ENCODE results near the gene RUNX3.

Gene RUNX3

DNA sequence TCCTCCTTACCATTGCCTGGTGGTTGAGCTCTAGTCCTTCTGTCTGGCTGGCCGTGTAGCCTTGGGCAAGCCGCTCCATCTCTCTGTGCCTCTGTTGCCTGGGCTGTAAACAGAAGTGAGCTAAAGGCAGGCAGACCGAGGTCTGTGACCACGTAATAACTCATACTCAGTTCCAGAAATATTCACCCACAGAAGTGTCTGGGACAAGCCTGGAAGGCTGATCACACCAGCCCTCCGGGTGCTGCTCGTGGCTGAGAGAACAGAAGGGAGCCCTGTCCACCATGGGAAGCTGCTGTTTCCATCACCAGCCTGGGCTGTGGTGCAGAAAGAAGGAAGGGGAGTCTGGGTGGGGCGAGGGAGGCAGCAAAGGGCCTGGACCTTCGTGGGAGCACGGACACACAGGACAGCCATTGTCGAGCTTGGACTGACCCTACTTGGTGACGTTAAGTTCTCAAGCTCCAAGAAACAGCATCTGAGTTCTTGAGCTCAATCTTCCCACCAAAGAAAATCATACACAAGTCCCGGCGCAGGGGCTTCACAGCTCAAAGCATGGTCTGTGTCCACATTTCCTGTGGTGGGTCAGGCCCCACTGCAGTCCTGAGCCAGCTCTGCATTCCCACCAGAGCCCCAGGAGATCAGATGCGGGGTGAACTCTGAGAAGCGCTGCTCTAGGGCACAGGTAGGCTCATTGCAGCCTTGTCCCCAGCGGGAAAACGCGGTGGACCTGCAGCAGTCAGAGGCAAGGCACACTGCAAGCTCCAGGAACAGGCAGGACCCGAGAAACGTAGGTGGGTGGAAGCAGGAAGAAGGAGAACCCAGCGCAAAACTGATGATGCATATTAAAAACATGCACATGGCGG lies 61.8 kb downstream of the RUNX3 start:
- H3K4me3 ChIP-seq (ENCODE audit: low read depth, low read length): no peak overlapping the region
- TF ChIP-seq CTCF (IDR thresholded peaks at IDR 0.05; ENCODE audit: borderline replicate concordance, insufficient read depth, low read depth, low read length): no peak

- no peak overlapping the region for H3K4me3 ChIP-seq (ENCODE audit: low read depth, low read length)
- TF ChIP-seq CTCF (IDR thresholded peaks at IDR 0.05; ENCODE audit: borderline replicate concordance, insufficient read depth, low read depth, low read length): no peak
Measured at GRCh38 chr1:24867084-24867870, 62.8 kb downstream of the RUNX3 start.

DNA sequence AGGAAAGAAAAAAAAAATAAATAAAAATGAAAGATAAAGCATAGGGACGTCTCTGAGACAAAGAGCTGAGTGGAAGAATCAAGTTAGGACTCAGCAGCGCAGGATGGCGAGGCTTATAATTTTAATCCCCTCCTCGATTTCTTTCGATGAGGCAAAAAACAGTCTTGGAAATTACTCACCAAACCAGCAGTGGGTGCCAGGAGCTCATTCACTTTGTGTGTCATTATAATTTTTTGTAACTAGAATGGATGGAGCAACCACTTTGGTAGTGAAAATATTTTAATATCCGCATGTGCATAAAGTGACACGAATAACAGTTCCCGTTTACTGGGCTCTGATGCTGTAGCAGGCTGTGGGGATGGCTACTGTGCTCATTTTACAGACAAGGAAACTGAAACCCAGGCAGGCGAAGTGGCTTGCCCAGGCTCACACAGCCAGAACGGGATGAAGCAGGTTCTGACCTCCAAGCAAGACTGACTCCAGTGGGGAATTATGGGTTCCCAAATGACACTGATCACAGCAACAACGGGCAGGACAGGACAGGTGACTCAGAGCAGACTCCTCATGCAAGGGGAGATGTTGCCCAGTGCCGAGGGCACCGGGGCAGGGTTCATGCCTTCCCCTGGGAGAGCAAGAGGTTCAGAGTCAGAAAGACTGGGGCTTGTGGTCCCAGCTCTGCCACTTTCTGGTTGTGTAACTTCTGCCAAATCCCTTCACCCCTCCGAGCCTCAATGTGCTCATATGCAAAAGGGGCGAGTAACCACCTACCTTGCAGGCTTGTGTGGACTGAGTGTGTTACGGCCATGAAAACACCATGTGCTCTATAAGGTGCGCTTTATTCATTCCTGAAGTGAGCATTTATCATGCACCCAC lies 63.6 kb downstream of the RUNX3 start:
- H3K4me3 ChIP-seq (ENCODE audit: low read depth, low read length): no peak overlapping the region
- TF ChIP-seq CTCF (IDR thresholded peaks at IDR 0.05; ENCODE audit: borderline replicate concordance, insufficient read depth, low read depth, low read length): no peak

- TF ChIP-seq CTCF (IDR thresholded peaks at IDR 0.05; ENCODE audit: borderline replicate concordance, insufficient read depth, low read depth, low read length): no peak
- no peak overlapping the region for H3K4me3 ChIP-seq (ENCODE audit: low read depth, low read length)
Measured at GRCh38 chr1:24865587-24865986, 64.5 kb downstream of the RUNX3 start.

- no peak overlapping the region for H3K4me3 ChIP-seq (ENCODE audit: low read depth, low read length)
- TF ChIP-seq CTCF (IDR thresholded peaks at IDR 0.05; ENCODE audit: borderline replicate concordance, insufficient read depth, low read depth, low read length): no peak
Measured at GRCh38 chr1:24865168-24865567, 64.9 kb downstream of the RUNX3 start.

DNA sequence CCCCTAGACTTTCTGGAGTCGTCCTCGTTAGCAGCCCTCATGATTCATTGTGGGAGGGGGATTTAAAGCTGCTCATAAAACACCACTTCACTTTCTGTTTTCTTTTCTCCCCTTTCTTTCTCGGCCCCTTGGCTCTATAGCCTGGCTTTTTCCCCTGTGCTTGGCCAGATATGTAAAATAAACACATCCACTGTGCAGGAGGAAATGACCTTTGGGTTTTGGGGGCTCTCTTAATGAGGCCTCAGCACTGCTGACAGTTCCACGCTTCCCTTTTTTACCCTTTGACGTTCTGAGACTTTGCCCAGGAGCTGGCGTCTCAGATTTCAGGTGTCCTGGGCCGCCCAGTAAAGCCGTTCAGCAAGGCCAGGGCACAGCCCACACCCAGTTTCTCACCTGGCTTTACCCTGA lies 65.7 kb downstream of the RUNX3 start:
- no peak for TF ChIP-seq CTCF (IDR thresholded peaks at IDR 0.05; ENCODE audit: borderline replicate concordance, insufficient read depth, low read depth, low read length)
- H3K4me3 ChIP-seq (ENCODE audit: low read depth, low read length): no peak overlapping the region
